Caki2 (cell line): ENCODE measurements around the gene ELOVL5. TPM values are rescaled to one million over a fixed set of nuclear protein-coding genes. Genes with fewer than 3 reads are reported as not detected.
"Not testable (repeated sequence)": the region's sequence is repeated elsewhere in the genome, so short reads cannot be mapped to it uniquely, and the experiment has no call there.

ENCODE experiments used
- DNase-seq: peaks from one replicate; pipeline ENCODE4 v3.0.0-alpha.2; 2015; ENCODE audit warnings: low read depth
- in situ Hi-C: cut with HindIII; loops from 2 replicates; pipeline ENCODE4 v1.10.0; 2016; ENCODE audit warnings: low sequenced_read_pairs, low pct_unique_long_range_greater_than_20kb, mixed read lengths
- total RNA-seq: library from RNA; depleted of rRNA; stranded (reverse); fragments of >200 nt; shearing (Covaris generic); gene quantifications from 2 replicates; pipeline ENCODE4 v1.2.3, GENCODE V29; 2014; ENCODE audit warnings: low replicate concordance

ELOVL5 gene
- total RNA-seq, 1 experiment from 2014 or later: 13.0 TPM

DNA sequence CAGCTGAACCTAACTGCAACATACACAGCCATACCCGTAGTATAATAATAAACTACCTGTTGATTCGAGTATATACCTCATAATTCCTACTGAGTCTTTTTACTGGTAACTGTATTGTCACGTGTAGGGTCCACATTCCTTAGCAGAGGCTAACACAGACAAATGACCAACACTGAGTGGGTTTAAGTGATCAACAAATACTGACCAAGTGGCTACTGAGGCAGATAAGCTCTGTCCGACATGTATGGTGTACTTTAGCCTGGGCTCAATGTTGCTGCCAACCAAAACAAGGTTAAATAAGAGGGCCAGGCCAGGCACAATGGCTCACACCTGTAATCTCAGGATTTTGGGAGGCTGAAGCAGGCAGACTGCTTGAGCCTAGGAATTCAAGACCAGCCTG lies 12.7 kb downstream of the ELOVL5 start:
- in situ Hi-C loops: no loop called here
- DNase-seq: no peak

DNA sequence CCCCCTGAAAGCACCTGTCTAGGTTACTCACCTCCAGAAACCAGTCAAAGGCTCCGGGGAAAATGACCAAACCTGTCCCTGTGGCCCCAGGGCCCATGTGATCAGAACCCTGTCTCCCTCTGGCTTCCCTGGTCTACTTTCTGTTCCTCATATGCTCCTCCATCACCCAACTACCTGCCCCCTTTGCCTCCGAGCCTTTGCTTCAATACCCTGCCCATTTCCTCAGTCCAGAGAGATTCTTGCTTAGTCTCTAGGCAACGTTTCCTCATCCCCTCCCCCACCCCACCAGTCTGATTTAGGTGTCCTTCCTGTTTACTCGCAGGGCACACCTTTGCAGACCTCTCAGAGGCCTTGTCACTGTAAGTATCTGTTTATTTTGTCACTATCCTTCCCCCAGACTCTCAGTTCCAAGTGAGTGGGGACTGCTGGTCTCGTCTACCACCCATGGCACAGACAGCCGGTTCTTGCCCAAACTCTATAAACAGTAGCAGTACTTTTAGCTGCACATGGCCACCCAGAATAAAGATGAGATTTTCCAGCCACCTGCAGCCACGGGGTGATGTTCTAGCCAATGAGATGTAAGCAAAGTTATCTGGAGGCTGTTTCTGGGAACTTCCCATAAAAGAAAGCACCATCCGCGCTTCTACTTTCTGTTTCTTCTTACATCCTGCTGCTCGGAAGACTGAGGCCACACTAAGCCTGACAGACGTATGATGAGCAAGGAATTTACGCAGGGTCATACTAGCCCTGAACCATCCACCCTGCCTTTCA lies 13.3 kb downstream of the ELOVL5 start:
- in situ Hi-C loops: no loop called here
- DNase-seq: no peak

DNA sequence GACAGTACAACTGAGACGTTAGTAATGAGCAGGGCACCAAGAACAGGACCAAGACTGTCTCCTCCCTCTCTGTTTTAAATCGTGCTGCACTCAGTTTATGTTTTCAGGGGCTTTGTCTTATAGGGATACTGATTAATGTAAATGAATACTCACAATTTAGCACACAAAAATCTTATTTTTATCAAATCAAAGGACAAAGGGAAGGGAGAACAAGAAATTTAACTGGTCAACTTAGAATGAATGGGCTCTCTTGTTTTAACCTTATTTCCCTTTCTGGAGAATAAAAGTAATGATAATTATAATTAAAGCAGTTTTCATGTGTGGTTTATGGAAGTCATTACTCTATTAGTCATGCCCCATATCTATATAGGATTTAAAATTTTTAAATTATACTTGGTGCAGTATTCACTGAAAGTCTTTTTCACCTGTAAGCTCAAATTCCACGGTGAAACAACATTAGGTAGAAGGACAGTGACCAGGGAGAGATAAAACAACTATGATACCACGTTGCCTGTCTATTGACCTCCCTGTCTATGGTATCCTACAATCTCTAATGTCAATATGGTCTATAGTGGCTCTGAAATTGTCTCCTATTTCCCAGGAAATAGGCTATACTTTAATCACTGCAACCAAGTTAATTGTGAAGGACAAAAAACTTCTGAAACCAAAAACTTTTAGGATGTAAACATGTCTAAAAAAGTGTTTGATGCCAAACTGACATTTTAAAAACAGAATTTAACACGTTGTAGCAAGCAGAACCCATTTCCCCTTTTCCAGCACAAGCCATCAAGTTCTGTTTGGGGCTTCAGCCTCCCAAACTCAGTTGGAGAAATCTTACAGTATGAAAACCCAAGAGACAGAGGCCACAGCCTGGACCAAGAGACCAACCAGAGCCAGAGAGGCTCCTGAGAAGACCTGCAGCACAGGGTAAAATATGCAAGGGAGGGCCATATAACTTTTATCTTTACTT lies 15.0 kb downstream of the ELOVL5 start:
- in situ Hi-C loops: no loop called here
- DNase-seq: no peak

DNA sequence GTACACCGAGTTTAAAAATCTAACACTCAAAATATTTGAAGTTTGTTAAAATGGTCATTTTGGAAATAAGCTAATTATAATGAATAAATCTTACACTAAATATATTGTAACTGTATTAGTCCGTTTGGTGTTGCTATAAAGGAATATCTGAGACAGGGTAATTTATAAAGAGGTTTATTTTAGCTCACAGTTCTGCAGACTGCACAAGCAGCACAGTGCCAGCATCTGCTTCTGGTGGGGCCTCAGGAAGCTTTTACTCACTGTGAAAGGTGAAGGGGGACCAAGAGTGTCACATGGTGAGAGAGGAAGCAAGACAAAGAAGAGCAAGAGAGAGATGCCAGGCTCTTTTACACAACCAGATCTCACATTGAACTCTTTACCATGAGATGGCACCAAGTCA lies 17.1 kb downstream of the ELOVL5 start:
- in situ Hi-C loops: no loop called here
- no peak for DNase-seq

DNA sequence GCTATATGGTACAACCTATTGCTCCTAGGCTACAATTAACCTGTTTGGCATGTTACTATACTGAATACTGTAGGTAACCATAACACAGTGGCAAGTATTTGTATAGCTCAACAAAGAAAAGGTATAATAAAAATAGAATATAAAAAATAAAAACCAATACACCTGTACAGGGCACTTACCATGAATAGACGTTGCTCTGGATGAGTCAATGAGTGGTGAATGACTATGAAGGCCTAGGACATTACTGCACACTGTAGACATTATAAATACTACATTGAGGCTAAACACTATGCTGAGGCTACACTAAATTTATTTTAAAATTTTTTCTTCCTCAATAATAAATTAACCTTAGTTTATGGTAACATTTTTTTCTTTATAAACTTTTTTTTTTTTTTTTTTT lies 18.6 kb downstream of the ELOVL5 start:
- in situ Hi-C loops: no loop called here
- DNase-seq: no peak

DNA sequence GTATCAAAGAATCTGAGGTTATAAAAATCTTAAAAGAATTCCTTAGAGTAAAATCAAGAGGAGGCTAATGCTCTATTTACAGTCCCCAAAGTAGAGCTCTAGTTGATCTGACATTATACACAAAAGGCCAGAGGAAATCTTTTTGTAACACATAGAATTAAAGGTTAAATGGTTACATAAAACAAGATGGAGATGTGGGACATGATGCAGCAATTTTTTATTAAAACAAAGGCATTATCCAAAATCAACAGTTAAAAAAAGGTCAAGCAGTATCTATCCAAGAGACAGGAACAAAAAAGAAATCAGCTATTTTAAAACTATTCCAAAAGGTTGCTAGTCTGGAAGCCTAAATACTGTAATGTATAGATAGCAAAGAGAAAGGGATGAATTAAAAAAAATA lies 20.4 kb downstream of the ELOVL5 start:
- DNase-seq: no peak
- in situ Hi-C loops: no loop called here

DNA sequence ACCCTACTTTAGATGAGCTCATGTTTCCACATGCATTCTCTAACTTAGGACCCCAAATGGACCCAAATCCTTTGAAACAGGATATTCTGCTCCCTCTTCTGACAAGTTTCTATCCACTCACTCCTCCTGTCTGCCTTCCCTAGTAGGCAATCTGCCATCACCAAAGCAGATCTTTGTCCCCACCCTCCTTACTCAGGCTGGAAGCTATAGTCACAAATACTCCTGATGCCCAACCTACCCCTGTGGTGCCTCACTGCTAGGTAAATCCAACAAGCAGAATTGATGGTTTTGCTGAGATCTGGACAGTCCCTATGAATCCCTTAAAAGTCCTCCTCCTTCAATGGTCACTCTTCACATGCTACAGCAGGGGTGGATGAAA lies 21.7 kb downstream of the ELOVL5 start:
- no peak for DNase-seq
- in situ Hi-C loops: no loop called here

DNA sequence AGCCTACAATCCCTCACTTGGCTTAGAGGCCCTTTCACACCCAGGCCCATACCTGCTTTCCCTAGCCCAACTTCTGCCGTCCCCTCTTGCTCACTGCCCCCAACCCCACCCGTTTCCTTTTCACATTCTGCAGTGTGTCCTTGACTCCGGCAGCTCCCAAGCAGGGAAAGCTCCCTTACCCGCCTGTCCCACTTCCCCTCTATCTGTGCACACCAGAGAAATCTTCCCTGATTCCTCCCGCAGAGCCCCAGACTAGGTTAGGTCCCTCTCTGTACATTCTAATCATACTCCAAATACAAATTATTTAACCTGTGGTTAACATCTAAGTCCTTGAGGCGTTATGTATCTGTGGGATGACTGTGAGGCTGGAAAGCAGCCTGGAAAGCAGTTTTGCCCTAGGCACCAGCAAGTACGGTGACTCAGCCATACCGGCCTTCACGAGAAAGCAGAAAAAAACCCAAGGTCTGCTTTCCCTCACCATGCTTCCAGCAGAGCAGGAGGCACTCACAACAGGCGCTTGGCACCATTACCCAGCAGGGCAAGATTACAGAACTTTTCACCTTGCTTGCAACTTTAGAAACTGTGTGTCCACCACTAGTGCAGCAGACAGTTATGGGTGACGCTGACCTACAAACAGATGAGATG lies 22.3 kb downstream of the ELOVL5 start:
- peak; percentile 85 for DNase-seq

DNA sequence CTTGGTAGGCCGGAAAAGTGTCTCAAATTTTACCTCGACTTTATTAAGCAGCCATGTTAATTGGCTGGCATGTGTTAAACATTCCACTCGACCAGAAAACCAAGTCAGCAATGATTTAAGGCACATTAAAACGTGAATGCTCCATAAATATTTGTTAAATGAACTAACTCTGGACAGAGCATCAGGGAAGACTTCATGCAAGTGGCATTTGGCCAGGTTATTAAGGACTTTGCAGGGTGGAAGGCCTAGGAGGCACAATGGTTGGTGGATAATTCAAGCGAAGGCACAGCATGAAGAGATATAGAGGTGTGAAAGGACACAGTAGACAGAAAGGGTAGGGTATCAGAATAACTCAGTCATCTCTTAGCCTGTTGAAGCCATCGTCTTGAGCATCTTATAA lies 23.0 kb downstream of the ELOVL5 start:
- in situ Hi-C loops: no loop called here
- DNase-seq: no peak

More for the DNA sequence above, 22.3 kb downstream of the ELOVL5 start:
- in situ Hi-C loops: no loop called here

DNA sequence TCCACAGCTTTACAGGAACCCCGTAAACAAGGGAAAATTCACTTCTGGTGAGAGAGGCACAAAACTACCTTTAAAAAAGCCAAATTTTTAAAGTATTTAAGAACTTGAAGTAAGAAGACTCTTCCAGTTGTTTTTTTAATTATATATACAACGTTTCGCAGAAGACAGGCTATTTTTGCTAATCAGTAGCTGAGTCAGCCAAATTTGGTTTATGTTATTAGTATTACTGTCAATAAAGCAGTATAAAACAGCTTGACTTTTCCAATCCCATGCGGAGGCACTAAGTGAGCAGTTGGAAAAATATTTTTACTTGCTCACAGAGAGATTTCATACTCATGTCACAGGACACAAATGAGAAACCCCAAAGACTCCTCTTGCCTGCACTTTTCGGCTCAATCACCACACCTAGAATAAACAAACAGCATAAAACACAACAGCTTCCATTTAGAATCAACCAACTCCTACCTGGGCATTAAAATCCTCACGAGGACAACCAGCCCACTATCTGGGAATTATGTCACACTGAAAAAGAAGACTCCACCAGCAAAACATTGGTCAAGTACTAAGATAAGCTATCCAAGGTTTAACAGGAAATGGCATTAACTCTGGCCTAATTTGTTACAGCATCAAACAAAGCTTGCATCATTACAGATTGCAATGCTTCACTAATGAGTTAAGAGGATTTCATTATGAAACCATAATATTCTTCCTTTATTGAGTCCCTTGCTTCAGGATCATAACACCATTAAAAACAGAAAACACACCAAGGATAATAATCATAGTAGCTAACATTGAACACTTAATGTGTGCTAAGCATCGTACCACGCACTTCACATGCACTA lies 26.3 kb downstream of the ELOVL5 start:
- DNase-seq: no peak
- in situ Hi-C loops: no loop called here

DNA sequence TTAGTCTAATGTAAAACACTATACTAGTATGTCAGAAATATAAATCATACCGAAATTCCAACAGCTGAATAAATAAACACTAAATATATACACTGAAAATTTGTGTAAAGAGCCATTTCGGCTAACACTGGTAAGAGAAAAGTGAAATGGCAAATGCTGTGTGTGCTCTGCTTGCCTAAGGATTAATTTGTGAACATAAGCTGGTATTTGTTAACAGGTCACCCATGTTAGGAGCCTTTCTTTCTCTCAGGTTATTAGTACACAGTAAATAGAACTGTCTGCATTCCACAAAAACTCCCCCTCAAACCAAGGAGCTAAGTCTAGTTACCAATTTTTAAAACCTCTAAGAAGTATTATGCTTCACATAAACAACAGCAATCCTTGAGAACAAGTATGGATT lies 27.0 kb downstream of the ELOVL5 start:
- no peak for DNase-seq
- in situ Hi-C loops: no loop called here

DNA sequence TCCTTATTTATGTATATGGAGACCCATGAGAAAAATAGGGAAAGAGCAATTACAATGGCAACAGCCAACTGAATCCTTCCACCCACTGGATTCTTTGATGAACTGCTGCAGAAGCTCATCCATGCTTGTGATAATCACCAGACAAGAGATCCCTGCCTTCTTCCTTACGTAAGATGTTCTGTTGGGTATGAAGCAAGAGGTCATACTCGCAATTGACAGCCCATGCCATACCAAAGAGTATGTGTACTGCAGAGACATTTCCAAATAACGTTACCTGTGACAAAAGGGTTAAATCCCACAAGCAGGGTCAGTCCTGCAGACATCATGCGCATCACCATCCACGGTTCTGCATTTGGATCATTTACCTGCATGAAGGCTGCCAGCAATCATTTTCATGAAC lies 27.8 kb downstream of the ELOVL5 start:
- in situ Hi-C loops: no loop called here
- DNase-seq: no peak

DNA sequence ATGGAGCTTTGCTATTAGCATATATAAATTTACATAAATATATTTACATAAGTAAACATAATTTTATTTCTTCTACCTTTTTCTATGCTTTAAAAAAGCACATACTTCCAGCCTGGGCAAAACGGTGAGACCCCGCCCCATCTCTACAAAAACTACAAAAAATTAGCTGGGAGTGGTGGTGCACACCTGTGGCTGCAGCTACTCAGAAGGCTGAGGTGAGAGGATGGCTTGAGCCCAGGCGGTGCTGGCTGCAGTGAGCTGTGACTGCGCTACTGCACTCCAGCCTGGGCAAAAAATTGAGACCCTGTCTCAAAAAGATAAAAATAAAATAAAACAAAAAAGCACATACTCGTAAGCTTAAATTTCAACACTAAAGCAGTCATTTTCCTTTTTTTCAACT lies 30.3 kb downstream of the ELOVL5 start:
- in situ Hi-C loops: no loop called here
- DNase-seq: no peak

DNA sequence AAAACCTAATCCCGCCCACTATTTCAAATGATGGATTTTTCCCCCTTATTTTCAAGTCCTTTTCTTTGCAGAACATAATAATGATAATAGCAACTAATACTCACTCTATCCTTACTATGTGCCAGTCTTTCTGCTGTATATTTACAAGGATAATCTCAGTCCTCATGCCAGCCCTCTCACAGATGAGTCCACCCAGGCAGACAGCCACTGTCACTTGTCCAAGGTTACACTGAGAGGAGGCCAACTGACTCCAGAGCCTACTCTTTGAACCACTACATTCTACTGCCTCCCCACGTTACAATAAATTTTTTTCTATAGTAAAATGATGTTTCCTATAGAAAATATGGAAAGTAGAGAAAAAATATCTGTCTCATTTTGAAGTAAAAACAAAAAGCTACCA lies 30.9 kb downstream of the ELOVL5 start:
- in situ Hi-C loops: no loop called here
- DNase-seq: no peak

DNA sequence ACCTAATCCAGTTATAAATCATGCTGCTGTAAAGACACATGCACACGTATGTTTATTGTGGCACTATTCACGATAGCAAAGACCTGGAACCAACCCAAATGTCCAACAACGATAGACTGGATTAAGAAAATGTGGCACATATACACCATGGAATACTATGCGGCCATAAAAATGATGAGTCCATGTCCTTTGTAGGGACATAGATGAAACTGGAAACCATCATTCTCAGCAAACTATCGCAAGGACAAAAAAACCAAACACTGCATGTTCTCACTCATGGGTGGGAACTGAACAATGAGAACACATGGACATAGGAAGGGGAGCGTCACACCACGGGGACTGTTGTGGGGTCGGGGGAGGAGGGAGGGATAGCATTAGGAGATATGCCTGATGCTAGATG lies 31.5 kb downstream of the ELOVL5 start:
- not testable (repeated sequence) for DNase-seq

DNA sequence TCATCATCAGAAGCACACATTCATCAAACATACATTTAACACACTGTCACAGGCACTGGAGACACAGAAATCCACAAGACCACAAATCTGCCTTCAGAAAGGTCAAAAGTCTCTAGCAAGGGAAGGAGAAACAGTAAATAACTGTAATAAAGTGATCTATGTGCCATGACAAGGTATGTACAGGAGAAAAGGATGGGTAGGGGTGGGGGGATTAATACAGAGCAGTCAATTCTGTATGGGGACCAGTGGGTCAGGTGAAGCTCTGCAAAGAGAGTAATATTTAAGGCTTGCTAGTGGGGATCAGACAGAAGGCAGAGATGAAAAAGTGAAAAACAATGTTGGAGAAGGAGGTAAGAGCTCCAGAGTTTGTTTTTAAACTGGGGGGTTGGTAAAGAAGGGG lies 32.6 kb downstream of the ELOVL5 start:
- DNase-seq: no peak
- in situ Hi-C loops: no loop called here

More for the DNA sequence above, 31.5 kb downstream of the ELOVL5 start:
- in situ Hi-C loops: not testable (repeated sequence)

DNA sequence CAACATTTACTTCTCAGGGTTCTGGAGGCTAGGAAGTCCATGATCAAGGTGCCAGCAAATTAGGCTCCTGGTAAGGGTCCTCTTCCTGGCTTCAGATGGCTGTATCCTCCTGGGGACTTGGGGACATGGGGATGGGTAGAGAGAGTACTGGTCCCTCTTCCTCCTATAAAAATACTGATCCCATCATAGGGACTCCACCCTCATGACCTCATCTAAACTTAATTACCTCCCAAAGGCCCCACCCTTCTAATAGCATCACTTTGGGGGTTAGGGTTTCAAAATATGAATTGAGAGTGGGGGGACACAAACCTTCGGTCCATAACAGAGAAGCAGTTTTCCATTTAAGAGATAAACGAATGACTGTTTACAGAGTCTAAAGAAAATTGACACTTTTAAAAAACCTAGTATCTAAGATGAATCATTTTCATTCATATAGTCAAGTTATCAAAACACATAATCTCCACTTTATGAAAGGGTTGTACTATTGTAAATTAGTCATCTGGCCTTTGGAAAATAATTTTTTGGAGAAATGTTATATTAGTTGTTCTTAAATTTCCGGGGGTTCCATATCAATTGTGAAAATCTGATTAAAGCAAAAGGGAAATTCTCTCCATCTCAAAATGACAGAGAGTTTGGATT lies 33.5 kb downstream of the ELOVL5 start:
- DNase-seq: no peak
- in situ Hi-C loops: no loop called here
